GM10847 (cell line): ENCODE data around the gene SLC39A12.

Experiments used
- POLR2A ChIP-seq: IDR thresholded peaks from 2 replicates; pipeline ENCODE4 v1.6.1; 2011; ENCODE audit not compliant: insufficient read length; ENCODE audit errors: extremely low read depth

SLC39A12 gene

DNA sequence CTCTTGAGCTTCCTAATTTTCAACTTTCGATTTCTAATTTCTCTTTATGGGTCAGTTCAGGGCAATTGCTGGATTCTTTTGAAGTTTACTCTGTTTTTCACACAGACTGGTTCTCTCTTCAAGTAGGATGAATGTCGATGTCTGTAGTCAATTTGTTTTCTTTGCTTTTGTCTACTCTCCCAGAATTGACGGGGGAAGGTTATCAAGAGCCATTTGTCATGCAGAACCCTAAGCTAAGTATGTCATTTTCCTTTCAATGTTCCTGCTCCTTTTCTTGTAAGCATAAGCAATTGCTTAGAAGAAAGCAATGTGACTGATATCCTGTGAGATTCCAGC lies 53.7 kb downstream of the SLC39A12 start:
- TF ChIP-seq POLR2A: no peak

DNA sequence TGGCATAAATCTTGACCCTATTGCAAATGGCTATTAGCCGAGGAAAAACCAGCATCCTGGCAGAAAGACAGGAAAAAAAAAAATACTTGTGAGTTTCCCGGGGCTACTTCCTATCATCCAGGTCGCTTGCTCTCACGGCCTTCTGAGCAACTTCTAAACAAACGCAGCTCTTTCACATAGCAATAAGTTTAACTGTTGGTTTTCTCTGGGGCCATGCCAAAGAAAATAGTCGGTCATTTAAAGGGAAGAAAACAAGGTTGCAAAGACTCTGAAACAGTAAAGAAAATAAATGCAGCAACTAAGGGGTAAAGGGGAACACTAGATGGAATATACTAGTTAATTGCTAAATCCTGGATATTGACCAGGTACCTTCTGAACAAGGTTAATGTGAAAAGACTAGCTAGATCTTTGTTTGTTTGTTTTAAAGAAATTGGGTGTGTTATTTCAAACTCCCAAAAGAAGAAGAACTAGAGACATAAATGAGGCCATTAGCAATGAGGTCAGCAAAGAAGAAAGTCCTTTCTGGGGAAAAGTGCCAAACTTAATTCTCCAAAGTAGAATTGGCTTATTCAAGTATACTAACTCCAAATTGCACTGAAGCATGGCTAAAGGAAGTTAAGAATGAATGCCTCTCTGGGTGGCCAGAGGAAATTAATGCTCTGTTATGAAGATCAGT lies 54.2 kb downstream of the SLC39A12 start:
- TF ChIP-seq POLR2A: no peak

GRCh38 chr10:18008986-18009385 lies 57.3 kb downstream of the SLC39A12 start:
- no peak for TF ChIP-seq POLR2A

- no peak for TF ChIP-seq POLR2A
These were observed 58.3 kb downstream of the SLC39A12 start for GRCh38 chr10:18010050-18010449.

- TF ChIP-seq POLR2A: no peak
These were observed 68.8 kb downstream of the SLC39A12 start for GRCh38 chr10:18020523-18020922.

DNA sequence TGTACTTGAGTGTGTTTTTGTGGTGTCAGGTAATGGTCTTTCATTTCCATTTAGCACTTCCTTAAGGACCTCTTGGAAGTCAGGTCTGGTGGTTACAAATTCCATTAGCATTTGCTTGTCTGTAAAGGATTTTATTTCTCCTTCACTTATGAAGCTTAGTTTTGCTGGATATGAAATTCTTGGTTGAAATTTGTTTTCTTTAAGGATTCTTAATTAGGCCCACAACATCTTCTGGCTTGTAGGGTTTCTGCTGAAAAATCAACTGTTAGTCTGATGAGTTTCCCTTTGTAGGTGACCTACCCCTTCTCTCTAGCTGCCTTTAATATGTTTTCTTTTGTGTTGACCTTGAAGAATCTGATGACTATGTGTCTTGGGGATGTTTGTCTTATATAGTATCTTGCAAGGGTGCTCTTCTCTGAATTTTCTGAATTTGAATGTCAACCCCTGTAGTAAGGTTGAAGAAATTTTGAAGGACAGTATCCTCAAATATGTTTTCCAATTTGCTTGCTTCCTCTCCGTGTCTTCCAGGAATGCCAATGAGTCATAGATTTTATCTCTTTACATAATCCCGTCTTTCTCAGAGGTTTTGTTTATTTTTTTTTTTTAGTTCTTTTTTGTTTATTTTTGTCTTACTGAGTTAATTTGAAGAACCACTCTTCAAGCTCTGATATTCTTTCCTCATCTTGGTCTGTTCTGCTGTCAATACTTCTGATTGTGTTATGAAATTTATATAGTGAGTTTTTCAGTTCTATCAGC lies 70.2 kb downstream of the SLC39A12 start:
- TF ChIP-seq POLR2A: no peak

DNA sequence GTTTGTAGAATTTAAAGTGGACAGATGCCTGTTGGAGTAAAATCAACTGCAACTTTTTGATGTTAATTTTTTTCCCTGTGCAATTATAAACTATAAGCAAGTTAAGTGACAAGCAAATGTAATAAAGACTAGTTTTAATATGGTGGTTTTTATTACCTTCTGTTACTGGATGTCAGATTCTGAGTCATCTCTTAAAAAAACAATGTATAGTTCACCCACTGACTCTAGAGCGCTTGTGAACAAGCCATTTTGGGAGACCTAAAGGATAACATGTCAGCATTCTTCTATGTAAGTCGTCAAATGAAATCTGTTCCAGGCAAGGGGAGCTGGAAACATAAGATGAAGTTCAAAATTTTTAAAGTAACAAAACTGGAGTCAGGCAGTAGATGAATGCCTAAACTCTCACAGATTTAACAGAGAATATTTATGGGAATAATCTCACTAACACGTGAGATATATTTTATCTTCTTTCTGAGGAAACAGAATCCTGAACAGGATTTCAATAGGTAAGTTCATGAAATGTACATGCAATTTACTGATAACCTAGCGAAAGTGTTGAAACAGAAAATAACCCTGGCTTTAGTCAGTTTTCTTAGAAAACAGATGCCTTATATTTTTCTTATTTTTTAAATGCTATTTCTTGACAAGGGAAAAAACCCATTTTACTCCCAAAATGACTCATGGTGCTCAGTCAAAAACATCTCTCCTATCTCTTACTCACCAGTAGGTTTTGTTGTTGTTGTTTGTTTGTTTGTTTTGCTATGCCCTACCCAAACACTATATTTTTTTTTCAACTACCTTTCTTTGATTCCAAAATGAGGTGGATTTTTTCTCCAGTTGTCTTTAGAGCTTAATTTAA lies 91.7 kb downstream of the SLC39A12 start:
- TF ChIP-seq POLR2A: no peak

GRCh38 chr10:18044976-18045720 lies 93.4 kb downstream of the SLC39A12 start:
- TF ChIP-seq POLR2A: no peak

- TF ChIP-seq POLR2A: no peak
These were observed 104.9 kb downstream of the SLC39A12 start for GRCh38 chr10:18056583-18056982.

DNA sequence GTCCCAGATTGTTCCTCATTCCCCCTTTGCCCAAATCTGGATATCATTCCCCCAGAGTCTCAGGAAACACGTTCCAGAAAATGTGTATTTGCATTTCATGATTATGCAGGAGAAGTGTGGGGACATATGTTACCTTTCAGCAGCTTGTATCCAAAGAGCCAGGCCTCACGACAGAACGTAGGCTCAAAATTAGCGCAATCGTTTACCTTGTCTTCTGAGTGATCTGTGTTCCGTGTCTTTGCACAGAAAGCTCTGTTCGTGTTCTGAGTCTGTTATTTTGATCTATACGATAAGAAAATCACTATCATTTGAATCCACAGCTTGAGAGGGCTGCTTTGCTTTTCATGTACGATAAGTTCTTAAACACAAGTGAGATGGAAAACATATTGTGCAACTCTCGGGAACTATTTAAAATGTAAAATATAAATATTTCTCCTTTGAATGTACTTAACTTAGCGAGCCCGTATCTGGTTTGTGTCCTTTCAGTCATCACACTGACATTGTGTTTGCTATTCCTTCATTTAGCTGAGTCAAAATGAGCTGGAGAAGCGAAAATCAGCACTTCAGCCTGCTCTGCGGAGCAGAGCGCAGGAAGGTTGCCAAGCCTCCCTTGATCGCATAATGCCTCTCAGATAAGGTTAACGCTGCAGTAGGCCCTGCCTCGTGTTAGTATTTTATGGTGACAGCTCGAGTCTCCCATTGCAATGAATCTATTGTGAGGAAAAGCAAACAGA lies 108.3 kb downstream of the SLC39A12 start:
- TF ChIP-seq POLR2A: no peak

DNA sequence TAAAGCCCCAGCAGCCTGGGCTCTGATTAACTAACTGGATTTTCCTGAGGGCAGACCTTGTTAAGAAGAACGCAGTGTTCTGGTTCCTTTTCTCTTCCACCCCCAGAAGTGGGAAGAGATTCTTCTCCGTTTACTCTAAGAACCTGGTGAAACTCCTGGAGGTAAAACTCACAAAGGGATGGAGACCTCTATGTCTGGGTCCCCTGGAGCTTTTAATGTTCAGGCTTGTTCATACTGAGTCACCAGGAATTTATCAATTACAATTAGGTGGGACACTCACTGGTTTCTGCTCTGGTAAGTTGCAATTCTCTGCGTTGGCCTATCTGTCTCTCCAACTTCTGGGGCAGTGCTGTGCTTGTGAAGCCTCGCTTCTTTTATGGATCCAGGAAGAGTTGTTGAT lies 115.2 kb downstream of the SLC39A12 start:
- TF ChIP-seq POLR2A: no peak

- TF ChIP-seq POLR2A: no peak
These were observed 116.7 kb downstream of the SLC39A12 start for GRCh38 chr10:18068401-18068800.

GRCh38 chr10:18071591-18071990 lies 119.9 kb downstream of the SLC39A12 start:
- TF ChIP-seq POLR2A: no peak

DNA sequence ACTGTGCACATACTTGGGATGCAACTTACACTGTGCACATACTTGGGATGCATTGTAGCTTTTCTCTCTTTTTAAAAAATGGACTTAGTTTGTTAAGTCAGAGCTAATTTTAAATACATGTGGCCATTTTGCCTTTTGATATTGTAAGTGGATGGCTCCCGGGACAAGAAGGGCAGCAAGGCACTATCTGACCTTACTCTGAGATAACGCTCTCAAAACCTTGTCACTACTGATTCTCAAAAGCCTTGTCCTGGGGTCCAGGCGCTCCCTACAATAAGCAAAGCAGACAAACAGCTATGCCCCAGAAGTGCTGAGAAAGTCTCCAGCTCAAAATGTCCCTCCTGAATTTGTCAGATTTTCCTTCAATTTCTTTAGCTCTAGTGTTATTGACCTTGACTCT lies 121.6 kb downstream of the SLC39A12 start:
- TF ChIP-seq POLR2A: no peak

- no peak for TF ChIP-seq POLR2A
These were observed 124.2 kb downstream of the SLC39A12 start for GRCh38 chr10:18075881-18076280.
